ENCODE results near the gene CIRBP.

- no peak for TF ChIP-seq CTCF (IDR thresholded peaks at IDR 0.05)
- no peak for TF ChIP-seq EP300 (IDR thresholded peaks at IDR 0.05)
These were observed 42.5 kb downstream of the CIRBP start for GRCh38 chr19:1311543-1312091.
